ENCODE results near the gene SETDB1.

The SETDB1 gene

GRCh38 chr1:150963321-150964163 is 37.4 kb downstream of the SETDB1 start:
- ATAC-seq (ENCODE audit: low read depth) (no peak), DNase-seq (ENCODE audit: low spot score) (no peak)
- no peak overlapping the region for H3K27ac ChIP-seq (ENCODE audit: poor library complexity, severe bottlenecking)
- peaks cover 90% of the 10 kb centered on the region for H3K36me3 ChIP-seq (ENCODE audit: low read depth)
- H3K27me3 ChIP-seq (ENCODE audit: insufficient read depth, poor library complexity, severe bottlenecking): no peaks in the 10 kb centered on the region
- H3K4me3 ChIP-seq (ENCODE audit: severe bottlenecking): no peak overlapping the region
- TF ChIP-seq, protein P1, sequence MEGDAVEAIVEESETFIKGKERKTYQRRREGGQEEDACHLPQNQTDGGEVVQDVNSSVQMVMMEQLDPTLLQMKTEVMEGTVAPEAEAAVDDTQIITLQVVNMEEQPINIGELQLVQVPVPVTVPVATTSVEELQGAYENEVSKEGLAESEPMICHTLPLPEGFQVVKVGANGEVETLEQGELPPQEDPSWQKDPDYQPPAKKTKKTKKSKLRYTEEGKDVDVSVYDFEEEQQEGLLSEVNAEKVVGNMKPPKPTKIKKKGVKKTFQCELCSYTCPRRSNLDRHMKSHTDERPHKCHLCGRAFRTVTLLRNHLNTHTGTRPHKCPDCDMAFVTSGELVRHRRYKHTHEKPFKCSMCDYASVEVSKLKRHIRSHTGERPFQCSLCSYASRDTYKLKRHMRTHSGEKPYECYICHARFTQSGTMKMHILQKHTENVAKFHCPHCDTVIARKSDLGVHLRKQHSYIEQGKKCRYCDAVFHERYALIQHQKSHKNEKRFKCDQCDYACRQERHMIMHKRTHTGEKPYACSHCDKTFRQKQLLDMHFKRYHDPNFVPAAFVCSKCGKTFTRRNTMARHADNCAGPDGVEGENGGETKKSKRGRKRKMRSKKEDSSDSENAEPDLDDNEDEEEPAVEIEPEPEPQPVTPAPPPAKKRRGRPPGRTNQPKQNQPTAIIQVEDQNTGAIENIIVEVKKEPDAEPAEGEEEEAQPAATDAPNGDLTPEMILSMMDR (IDR thresholded peaks at IDR 0.05; ENCODE audit: poor library complexity, severe bottlenecking): no peak
- no peaks in the 10 kb centered on the region for H3K4me1 ChIP-seq (ENCODE audit: insufficient read depth, poor library complexity, severe bottlenecking)
- H3K9me3 ChIP-seq (ENCODE audit: severe bottlenecking): no peaks in the 10 kb centered on the region

GRCh38 chr1:150964164-150964489 is 38.0 kb downstream of the SETDB1 start:
- ATAC-seq (ENCODE audit: low read depth) (no peak), DNase-seq (ENCODE audit: low spot score) (no peak)
- Histone ChIP-seq H3K4me1 (ENCODE audit: insufficient read depth, poor library complexity, severe bottlenecking) (no peaks in the 10 kb centered on the region), H3K36me3 (ENCODE audit: low read depth) (peaks cover 90% of the 10 kb centered on the region), H3K9me3 (ENCODE audit: severe bottlenecking) (no peaks in the 10 kb centered on the region), H3K27me3 (ENCODE audit: insufficient read depth, poor library complexity, severe bottlenecking) (no peaks in the 10 kb centered on the region), H3K4me3 (ENCODE audit: severe bottlenecking) (no peak overlapping the region), H3K27ac (ENCODE audit: poor library complexity, severe bottlenecking) (no peak overlapping the region)
- TF ChIP-seq, protein P1 (IDR thresholded peaks at IDR 0.05; ENCODE audit: poor library complexity, severe bottlenecking): no peak

DNA sequence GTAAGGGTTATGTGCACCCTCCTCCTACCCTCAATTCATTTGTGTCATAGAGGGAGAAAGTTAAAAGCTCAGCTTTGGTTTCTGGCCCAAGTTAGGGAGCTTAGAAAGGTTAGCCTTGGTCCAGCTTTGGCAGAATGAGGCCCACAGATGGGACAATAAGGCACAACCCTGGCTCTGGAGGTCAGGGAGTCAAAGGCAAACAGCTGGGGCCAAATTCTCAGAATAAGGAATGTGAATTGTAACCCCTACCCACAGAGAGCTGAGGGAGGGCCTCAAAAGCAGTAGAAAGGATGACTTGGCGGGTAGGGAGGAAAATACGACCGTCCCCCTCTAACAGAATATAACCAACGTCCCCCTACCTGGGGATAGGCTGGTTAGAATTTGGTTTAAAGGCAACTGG is 39.4 kb downstream of the SETDB1 start:
- peaks cover 80% of the 10 kb centered on the region for H3K36me3 ChIP-seq (ENCODE audit: low read depth)
- no peak overlapping the region for H3K27ac ChIP-seq (ENCODE audit: poor library complexity, severe bottlenecking)
- H3K4me3 ChIP-seq (ENCODE audit: severe bottlenecking): no peak overlapping the region
- no peak for ATAC-seq (ENCODE audit: low read depth)
- DNase-seq (ENCODE audit: low spot score): no peak
- H3K4me1 ChIP-seq (ENCODE audit: insufficient read depth, poor library complexity, severe bottlenecking): no peaks in the 10 kb centered on the region
- H3K27me3 ChIP-seq (ENCODE audit: insufficient read depth, poor library complexity, severe bottlenecking): no peaks in the 10 kb centered on the region
- TF ChIP-seq, protein P1 (IDR thresholded peaks at IDR 0.05; ENCODE audit: poor library complexity, severe bottlenecking): no peak
- no peaks in the 10 kb centered on the region for H3K9me3 ChIP-seq (ENCODE audit: severe bottlenecking)

DNA sequence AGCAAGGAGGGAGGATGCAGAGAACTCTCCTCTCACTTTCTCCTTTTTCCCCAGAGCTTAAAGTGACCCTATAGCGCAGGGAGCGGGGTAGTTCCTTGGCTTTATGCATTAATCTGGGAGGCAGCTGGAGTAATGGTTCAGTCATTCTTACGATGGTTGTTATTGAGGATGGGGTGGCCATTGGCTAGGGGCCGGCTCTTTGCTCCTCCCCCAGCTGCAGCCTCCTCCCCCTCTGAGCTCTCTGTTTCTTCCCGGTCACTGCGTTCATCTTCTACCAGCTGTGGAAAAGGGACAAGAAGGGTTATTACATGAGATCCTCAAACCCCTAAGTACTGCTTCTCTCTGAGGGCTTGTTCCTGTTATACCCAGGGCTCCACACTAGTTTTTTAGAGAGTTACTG is 39.8 kb downstream of the SETDB1 start:
- no peak for ATAC-seq (ENCODE audit: low read depth)

More for the DNA sequence above, 39.8 kb downstream of the SETDB1 start:
- TF ChIP-seq, protein P1 (IDR thresholded peaks at IDR 0.05; ENCODE audit: poor library complexity, severe bottlenecking): no peak
- DNase-seq (ENCODE audit: low spot score): no peak
- peaks cover 76% of the 10 kb centered on the region for H3K36me3 ChIP-seq (ENCODE audit: low read depth)
- H3K4me1 ChIP-seq (ENCODE audit: insufficient read depth, poor library complexity, severe bottlenecking): no peaks in the 10 kb centered on the region
- H3K4me3 ChIP-seq (ENCODE audit: severe bottlenecking): no peak overlapping the region
- no peaks in the 10 kb centered on the region for H3K27me3 ChIP-seq (ENCODE audit: insufficient read depth, poor library complexity, severe bottlenecking)
- H3K27ac ChIP-seq (ENCODE audit: poor library complexity, severe bottlenecking): no peak overlapping the region
- H3K9me3 ChIP-seq (ENCODE audit: severe bottlenecking): no peaks in the 10 kb centered on the region

All from RWPE2 (cell line).